HepG2 (cell line): ENCODE results near the gene MADCAM1.

Experiments used
- ESRRA ChIP-seq: sonication (generic); formaldehyde crosslinking; IDR thresholded peaks from 2 replicates; pipeline ENCODE4 v1.5.1; 2020; ENCODE audit warnings: mild to moderate bottlenecking, low read depth, missing genetic modification reagents
- JUND ChIP-seq: sonication (generic); formaldehyde crosslinking; IDR thresholded peaks from 2 replicates; pipeline ENCODE4 v1.8.0; 2022; ENCODE audit warnings: mild to moderate bottlenecking, missing genetic modification reagents
- MIER3 ChIP-seq: IDR thresholded peaks from 2 replicates; pipeline ENCODE4 v1.6.1; 2016; ENCODE audit warnings: missing compliant biosample characterization, borderline replicate concordance
- TBL1XR1 ChIP-seq: fragments of 150-350 bp; IDR thresholded peaks from 2 replicates; pipeline ENCODE4 v1.6.1; 2014; ENCODE audit warnings: borderline replicate concordance, low read length; ENCODE audit not compliant: partially characterized antibody
- TCF12 ChIP-seq, 2 experiments: fragments of 450-650 bp in 1 of 2; sonication (generic) in 1 of 2; formaldehyde crosslinking in 1 of 2; IDR thresholded peaks; 2 replicates each; pipeline versions ENCODE4 v1.6.1 to v1.8.0; 2017 to 2022; ENCODE audit warnings: antibody characterized with exemption in 1 of 2, mild to moderate bottlenecking in 1 of 2, missing genetic modification reagents in 1 of 2, moderate library complexity in 1 of 2
- TCF7L2 ChIP-seq: IDR thresholded peaks from 2 replicates; pipeline ENCODE4 v1.6.1; 2011; ENCODE audit warnings: mild to moderate bottlenecking, low read depth, low read length, moderate library complexity
- ZBTB8A ChIP-seq: sonication (generic); formaldehyde crosslinking; IDR thresholded peaks from 2 replicates; pipeline ENCODE4 v1.4.0; 2020; ENCODE audit warnings: mild to moderate bottlenecking, low read depth, missing genetic modification reagents, borderline replicate concordance
- ZFAT ChIP-seq: sonication (generic); formaldehyde crosslinking; conservative IDR thresholded peaks from 2 replicates; pipeline ENCODE4 v1.8.1; 2023; ENCODE audit warnings: missing genetic modification reagents, inconsistent platforms
- ZFP82 ChIP-seq: sonication (generic); formaldehyde crosslinking; IDR thresholded peaks from 2 replicates; pipeline ENCODE4 v1.5.1; 2020; ENCODE audit warnings: mild to moderate bottlenecking, missing genetic modification reagents, borderline replicate concordance
- ZNF180 ChIP-seq: sonication (generic); formaldehyde crosslinking; IDR thresholded peaks from 2 replicates; pipeline ENCODE4 v1.4.0; 2020; ENCODE audit warnings: low read depth, missing genetic modification reagents, borderline replicate concordance
- ZNF225 ChIP-seq: sonication (generic); formaldehyde crosslinking; IDR thresholded peaks from 2 replicates; pipeline ENCODE4 v1.4.0; 2020; ENCODE audit warnings: mild to moderate bottlenecking, missing genetic modification reagents

- no peak for TF ChIP-seq TCF7L2
- TF ChIP-seq ESRRA, result no peak
- TF ChIP-seq ZFAT (CRISPR knock-in tag), result no peak
- TF ChIP-seq ZBTB8A (CRISPR knock-in tag), result no peak
- no peak for TF ChIP-seq ZNF225 (CRISPR knock-in tag)
- no peak for TF ChIP-seq ZNF180 (CRISPR knock-in tag)
- TF ChIP-seq MIER3, result no peak
- TF ChIP-seq TCF12 (IDR thresholded peaks at IDR 0.05), result no peak
- no peak for TF ChIP-seq TCF12 (CRISPR knock-in tag; IDR thresholded peaks at IDR 0.05)
- TF ChIP-seq ZFP82 (CRISPR knock-in tag), result no peak
- TF ChIP-seq TBL1XR1, result no peak
- TF ChIP-seq JUND, result no peak
Measured at GRCh38 chr19:468587-469256, 27.6 kb upstream of the MADCAM1 start.
